ENCODE data around the gene AXIN1.
"Not testable (repeated sequence)": the region's sequence is repeated elsewhere in the genome, so short reads cannot be mapped to it uniquely, and the experiment has no call there.

DNA sequence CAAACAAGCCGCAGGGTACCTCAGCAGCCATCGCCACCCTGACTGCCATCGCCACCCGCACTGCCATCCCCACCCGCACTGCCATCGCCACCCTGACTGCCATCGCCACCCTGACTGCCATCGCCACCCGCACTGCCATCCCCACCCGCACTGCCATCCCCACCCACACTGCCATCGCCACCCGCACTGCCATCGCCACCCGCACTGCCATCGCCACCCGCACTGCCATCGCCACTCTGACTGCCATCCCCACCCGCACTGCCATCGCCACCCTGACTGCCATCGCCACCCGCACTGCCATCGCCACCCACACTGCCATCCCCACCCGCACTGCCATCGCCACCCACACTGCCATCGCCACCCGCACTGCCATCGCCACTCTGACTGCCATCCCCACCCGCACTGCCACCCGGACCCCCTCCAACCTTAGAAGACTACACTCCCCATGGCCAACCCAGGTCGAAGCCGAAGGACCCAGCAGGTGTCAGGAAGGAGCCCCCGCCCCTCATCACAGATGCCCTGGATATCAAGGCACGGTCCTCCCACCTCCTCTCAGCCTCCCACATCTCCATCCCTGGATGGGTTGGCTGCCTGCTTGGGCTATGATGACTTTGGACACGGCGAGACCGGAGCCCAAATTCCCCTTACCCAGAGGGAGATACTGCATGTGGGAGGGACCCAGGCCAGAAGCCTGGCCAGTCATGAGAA lies 25.7 kb upstream of the AXIN1 start:
- TF ChIP-seq, protein P1, sequence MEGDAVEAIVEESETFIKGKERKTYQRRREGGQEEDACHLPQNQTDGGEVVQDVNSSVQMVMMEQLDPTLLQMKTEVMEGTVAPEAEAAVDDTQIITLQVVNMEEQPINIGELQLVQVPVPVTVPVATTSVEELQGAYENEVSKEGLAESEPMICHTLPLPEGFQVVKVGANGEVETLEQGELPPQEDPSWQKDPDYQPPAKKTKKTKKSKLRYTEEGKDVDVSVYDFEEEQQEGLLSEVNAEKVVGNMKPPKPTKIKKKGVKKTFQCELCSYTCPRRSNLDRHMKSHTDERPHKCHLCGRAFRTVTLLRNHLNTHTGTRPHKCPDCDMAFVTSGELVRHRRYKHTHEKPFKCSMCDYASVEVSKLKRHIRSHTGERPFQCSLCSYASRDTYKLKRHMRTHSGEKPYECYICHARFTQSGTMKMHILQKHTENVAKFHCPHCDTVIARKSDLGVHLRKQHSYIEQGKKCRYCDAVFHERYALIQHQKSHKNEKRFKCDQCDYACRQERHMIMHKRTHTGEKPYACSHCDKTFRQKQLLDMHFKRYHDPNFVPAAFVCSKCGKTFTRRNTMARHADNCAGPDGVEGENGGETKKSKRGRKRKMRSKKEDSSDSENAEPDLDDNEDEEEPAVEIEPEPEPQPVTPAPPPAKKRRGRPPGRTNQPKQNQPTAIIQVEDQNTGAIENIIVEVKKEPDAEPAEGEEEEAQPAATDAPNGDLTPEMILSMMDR (IDR thresholded peaks at IDR 0.05): not testable (repeated sequence)
- not testable (repeated sequence) for TF ChIP-seq POLR2A, EP300 (IDR thresholded peaks at IDR 0.05)
